Measurements from ENCODE around the gene RNF40. TPM values are rescaled to one million over a fixed set of nuclear protein-coding genes. Genes with fewer than 3 reads are reported as not detected.

Gene RNF40
- polyA plus RNA-seq, 1 donor (not counting 4 experiments of a cell fraction or from before 2014, with no cell fraction given): 52.7 TPM

GRCh38 chr16:30766933-30767284 lies 4.8 kb downstream of the RNF40 start:
- DNase-seq (ENCODE audit: low read depth, low spot score) (no peak), FAIRE-seq (no peak)
- H3K9me1 ChIP-seq (ENCODE audit: control insufficient read depth, extremely low read depth, insufficient read depth, low read length): no peaks in the 10 kb centered on the region
- peaks cover 9% of the 10 kb centered on the region for H3K4me1 ChIP-seq (ENCODE audit: control insufficient read depth, extremely low read depth, insufficient read depth, low read length)
- peaks cover 25% of the 10 kb centered on the region for H3K79me2 ChIP-seq (ENCODE audit: control insufficient read depth, insufficient read depth, low read length)
- no peak overlapping the region for H3K4me3 ChIP-seq (ENCODE audit: control insufficient read depth in 2 of 3, extremely low read depth in 1 of 3, insufficient read depth in 2 of 3, low read depth in 1 of 3, low read length in 3 of 3)
- no peak overlapping the region for H3K4me2 ChIP-seq (ENCODE audit: control insufficient read depth, extremely low read depth, insufficient read depth, low read depth, low read length)
- no peaks in the 10 kb centered on the region for H4K20me1 ChIP-seq (ENCODE audit: control insufficient read depth, extremely low read depth, insufficient read depth, low read length)
- no peaks in the 10 kb centered on the region for H3K9me3 ChIP-seq (ENCODE audit: control insufficient read depth, low read depth, low read length)
- TF ChIP-seq CTCF (optimal IDR thresholded peaks at IDR 0.05 in 1 of 3, IDR thresholded peaks at IDR 0.05 in 1 of 3, conservative IDR thresholded peaks at IDR 0.05 in 1 of 3; ENCODE audit: extremely low read depth in 1 of 3, insufficient read depth in 2 of 3, low read length in 3 of 3) (no peak), EZH2 (IDR thresholded peaks at IDR 0.05; ENCODE audit: low read length) (no peak)
- H2AFZ ChIP-seq (ENCODE audit: control insufficient read depth, low read length): no peak overlapping the region
- no peak overlapping the region for H3K9ac ChIP-seq (ENCODE audit: control insufficient read depth, extremely low read depth, insufficient read depth, low read length)
- no peak overlapping the region for H3K27ac ChIP-seq (ENCODE audit: control insufficient read depth, insufficient read depth, low read length)
- no peaks in the 10 kb centered on the region for H3K27me3 ChIP-seq (ENCODE audit: control insufficient read depth, extremely low read depth, insufficient read depth, low read length)
- dilution Hi-C loops (cut with MboI; ENCODE audit: extremely low pct_ligation_motif_present, low sequenced_read_pairs): no loop called here
- H3K36me3 ChIP-seq (ENCODE audit: control insufficient read depth in 2 of 2, extremely low read depth in 1 of 2, insufficient read depth in 2 of 2, low read length in 2 of 2): peaks cover 46 to 53% of the 10 kb centered on the region in 2 experiments

GRCh38 chr16:30767767-30768465 lies 5.8 kb downstream of the RNF40 start:
- Histone ChIP-seq H3K27me3 (ENCODE audit: control insufficient read depth, extremely low read depth, insufficient read depth, low read length) (no peaks in the 10 kb centered on the region), H3K4me2 (ENCODE audit: control insufficient read depth, extremely low read depth, insufficient read depth, low read depth, low read length) (no peak overlapping the region), H3K4me1 (ENCODE audit: control insufficient read depth, extremely low read depth, insufficient read depth, low read length) (peaks cover 6% of the 10 kb centered on the region), H3K36me3 (ENCODE audit: control insufficient read depth in 2 of 2, extremely low read depth in 1 of 2, insufficient read depth in 2 of 2, low read length in 2 of 2) (peaks cover 56 to 58% of the 10 kb centered on the region in 2 experiments), H3K9me1 (ENCODE audit: control insufficient read depth, extremely low read depth, insufficient read depth, low read length) (no peaks in the 10 kb centered on the region), H3K9ac (ENCODE audit: control insufficient read depth, extremely low read depth, insufficient read depth, low read length) (no peak overlapping the region), H3K4me3 (ENCODE audit: control insufficient read depth in 2 of 3, extremely low read depth in 1 of 3, insufficient read depth in 2 of 3, low read depth in 1 of 3, low read length in 3 of 3) (no peak overlapping the region), H2AFZ (ENCODE audit: control insufficient read depth, low read length) (no peak overlapping the region), H3K79me2 (ENCODE audit: control insufficient read depth, insufficient read depth, low read length) (peaks cover 17% of the 10 kb centered on the region), H4K20me1 (ENCODE audit: control insufficient read depth, extremely low read depth, insufficient read depth, low read length) (no peaks in the 10 kb centered on the region), H3K9me3 (ENCODE audit: control insufficient read depth, low read depth, low read length) (no peaks in the 10 kb centered on the region), H3K27ac (ENCODE audit: control insufficient read depth, insufficient read depth, low read length) (no peak overlapping the region)
- dilution Hi-C loops (cut with MboI; ENCODE audit: extremely low pct_ligation_motif_present, low sequenced_read_pairs): no loop called here
- no peak for TF ChIP-seq EZH2 (IDR thresholded peaks at IDR 0.05; ENCODE audit: low read length)
- no peak for TF ChIP-seq CTCF (optimal IDR thresholded peaks at IDR 0.05 in 1 of 3, IDR thresholded peaks at IDR 0.05 in 1 of 3, conservative IDR thresholded peaks at IDR 0.05 in 1 of 3; ENCODE audit: extremely low read depth in 1 of 3, insufficient read depth in 2 of 3, low read length in 3 of 3)
- FAIRE-seq (no peak), DNase-seq (ENCODE audit: low read depth, low spot score) (no peak)

Data from keratinocyte (primary cell).